HCT116 (cell line): Measurements from ENCODE around the gene C1QTNF12. TPM values are rescaled to one million over a fixed set of nuclear protein-coding genes. Genes with fewer than 3 reads are reported as not detected.

Experiments
- ATAC-seq: fragments of 200-7000 bp; cut with Tn5 transposase; 2 replicates; pipeline ENCODE4 v1.9.1; 2020; ENCODE audit warnings: mild to moderate bottlenecking, moderate library complexity
- BruUV-seq: library from RNA; stranded (reverse); fragments of 400-500 nt; replicated peaks from 2 replicates; lab custom pipeline; 2021; lab: Mats Ljungman, UMichigan
- CTCF ChIA-PET: fragments of 300-600 bp; sonication (Branson Sonifier 250); formaldehyde crosslinking; loops from one replicate; lab custom pipeline; 2021; ENCODE audit warnings: antibody characterized with exemption; lab: Charles Lee
- POLR2A ChIA-PET: fragments of 300-600, 350-600 bp; sonication (Branson Sonifier 250); formaldehyde crosslinking; loops from one replicate; lab custom pipeline; 2021; ENCODE audit warnings: antibody characterized with exemption; lab: Charles Lee
- RAD21 ChIA-PET, 2 experiments: fragments of 300-600 bp; sonication (Branson Sonifier 250); formaldehyde crosslinking; loops; one replicate each; lab custom pipeline; 2023; ENCODE audit warnings: low total read pairs in 2 of 2; ENCODE audit not compliant: uncharacterized antibody in 2 of 2, unreplicated experiment in 2 of 2, low non-redundant PET in 1 of 2; lab: Charles Lee
- DNase-seq: peaks from one replicate; pipeline ENCODE4 v3.0.0-alpha.2; 2010; ENCODE audit warnings: low read depth, low spot score
- H2AFZ ChIP-seq: fragments of 200-600 bp; shearing (Covaris generic), sonication (generic); 2 replicates; pipeline ENCODE4 v1.6.1; 2017; ENCODE audit warnings: low read depth, mixed run types, mixed read lengths, antibody characterized with exemption, low read length; ENCODE audit not compliant: poor library complexity, severe bottlenecking
- H3K27ac ChIP-seq: 2 replicates; pipeline ENCODE4 v1.5.1; 2012; ENCODE audit warnings: low read depth, low read length
- H3K27me3 ChIP-seq: fragments of 200-600 bp; sonication (generic); 2 replicates; pipeline ENCODE4 v1.6.1; 2016; ENCODE audit warnings: mixed run types, low read length, mixed read lengths; ENCODE audit not compliant: insufficient read depth
- H3K36me3 ChIP-seq, 2 experiments: fragments of 200-500 bp in 1 of 2; fragments of 200-600 bp in 1 of 2; sonication (Bioruptor generic) in 1 of 2; sonication (generic) in 1 of 2; 2 replicates each; pipeline versions ENCODE4 v1.5.1 to v1.6.1; 2014 to 2016; ENCODE audit warnings: low read length in 2 of 2, inconsistent platforms in 1 of 2, mixed read lengths in 1 of 2, mixed run types in 1 of 2; ENCODE audit not compliant: insufficient read depth in 2 of 2, control insufficient read depth in 1 of 2
- H3K4me1 ChIP-seq, 2 experiments: fragments of 200-600 bp in 1 of 2; sonication (generic) in 1 of 2; 2 replicates each; pipeline versions ENCODE4 v1.5.1 to v1.6.1; 2012 to 2017; ENCODE audit warnings: low read length in 2 of 2, inconsistent platforms in 1 of 2, mild to moderate bottlenecking in 1 of 2, mixed read lengths in 1 of 2, mixed run types in 1 of 2, moderate library complexity in 1 of 2; ENCODE audit not compliant: insufficient read depth in 2 of 2, control insufficient read depth in 1 of 2
- H3K4me2 ChIP-seq: fragments of 200-600 bp; sonication (generic); 2 replicates; pipeline ENCODE4 v1.6.1; 2017; ENCODE audit warnings: mixed run types, low read length, mixed read lengths
- H3K4me3 ChIP-seq, 2 experiments: fragments of 200-600 bp in 1 of 2; sonication (generic) in 1 of 2; replicated peaks in 1 of 2; 2 replicates each; pipeline ENCODE4 v1.5.1; 2011 to 2016; ENCODE audit warnings: low read length in 2 of 2, control low read depth in 1 of 2, low read depth in 1 of 2, mild to moderate bottlenecking in 1 of 2, mixed read lengths in 1 of 2, mixed run types in 1 of 2
- H3K79me2 ChIP-seq: fragments of 200-600 bp; sonication (generic); 2 replicates; pipeline ENCODE4 v1.6.1; 2017; ENCODE audit warnings: mild to moderate bottlenecking, mixed run types, low read length, moderate library complexity, mixed read lengths; ENCODE audit not compliant: insufficient read depth
- H3K9ac ChIP-seq: fragments of 200-600 bp; sonication (generic); 2 replicates; pipeline ENCODE4 v1.6.1; 2016; ENCODE audit warnings: low read length, mixed read lengths
- H3K9me2 ChIP-seq: fragments of 200-600 bp; sonication (generic), shearing (Covaris generic); 2 replicates; pipeline ENCODE4 v1.6.1; 2017; ENCODE audit warnings: mixed run types, mild to moderate bottlenecking, moderate library complexity; ENCODE audit not compliant: insufficient read depth
- H3K9me3 ChIP-seq, 2 experiments: fragments of 200-500 bp in 1 of 2; fragments of 200-600 bp in 1 of 2; sonication (Bioruptor generic) in 1 of 2; sonication (generic) in 1 of 2; 2 replicates each; pipeline ENCODE4 v1.6.1; 2014 to 2017; ENCODE audit warnings: low read length in 2 of 2, mixed read lengths in 2 of 2, inconsistent platforms in 1 of 2, low read depth in 1 of 2, mild to moderate bottlenecking in 1 of 2, mixed run types in 1 of 2, moderate library complexity in 1 of 2; ENCODE audit not compliant: control insufficient read depth in 1 of 2, insufficient read depth in 1 of 2
- H4K20me1 ChIP-seq: fragments of 200-600 bp; sonication (generic), shearing (Covaris generic); 2 replicates; pipeline ENCODE4 v1.6.1; 2017; ENCODE audit warnings: mixed run types, mild to moderate bottlenecking, moderate library complexity; ENCODE audit not compliant: insufficient read depth
- CEBPB ChIP-seq: IDR thresholded peaks from 2 replicates; pipeline ENCODE4 v1.6.1; 2012; ENCODE audit warnings: low read depth
- EGR1 ChIP-seq: IDR thresholded peaks from 2 replicates; pipeline ENCODE4 v1.6.1; 2012; ENCODE audit warnings: low read depth
- ELF1 ChIP-seq: IDR thresholded peaks from 2 replicates; pipeline ENCODE4 v1.6.1; 2012; ENCODE audit warnings: low read depth, borderline replicate concordance
- EZH2 ChIP-seq: fragments of 200-600 bp; sonication (generic); IDR thresholded peaks from 2 replicates; pipeline ENCODE4 v1.6.1; 2017; ENCODE audit warnings: antibody characterized with exemption, mixed run types
- FOSL1 ChIP-seq: IDR thresholded peaks from 2 replicates; pipeline ENCODE4 v1.6.1; 2012; ENCODE audit warnings: low read depth
- POLR2A ChIP-seq: IDR thresholded peaks from 2 replicates; pipeline ENCODE4 v1.7.0; 2011; ENCODE audit warnings: borderline replicate concordance; ENCODE audit not compliant: insufficient read depth, insufficient read length; ENCODE audit errors: extremely low read depth
- ZFX ChIP-seq: fragments of 450-650 bp; IDR thresholded peaks from 2 replicates; pipeline ENCODE4 v1.6.1; 2017
- intact Hi-C: fragments of 100-400 bp; cut with micrococcal nuclease; formaldehyde crosslinking; loops from 2 replicates; pipeline ENCODE4 v1.10.0; 2022
- total RNA-seq: library from RNA; stranded (reverse); gene quantifications from one replicate; pipeline ENCODE4 v1.2.1, GENCODE V29; 2021; ENCODE audit not compliant: unreplicated experiment
- TF ChIP-seq, protein P1 (sequence below), 3 experiments: fragments of 200-600 bp in 1 of 3; sonication (generic) in 1 of 3; IDR thresholded peaks in 2 of 3; conservative IDR thresholded peaks in 1 of 3; 2 replicates each; pipeline ENCODE4 v1.5.1; 2012 to 2017; ENCODE audit warnings: low read depth in 2 of 3, low read length in 2 of 3, antibody characterized with exemption in 1 of 3, borderline replicate concordance in 1 of 3, control low read depth in 1 of 3, mild to moderate bottlenecking in 1 of 3, mixed read lengths in 1 of 3, mixed run types in 1 of 3, moderate library complexity in 1 of 3; ENCODE audit not compliant: insufficient read depth in 1 of 3
- TF ChIP-seq, protein P2 (sequence below): IDR thresholded peaks from 2 replicates; pipeline ENCODE4 v1.6.1; 2011; ENCODE audit warnings: mild to moderate bottlenecking, low read length, moderate library complexity; ENCODE audit not compliant: insufficient replicate concordance; ENCODE audit errors: extremely low read depth

The C1QTNF12 gene
- total RNA-seq, 1 experiment from 2014 or later: 6.9 TPM

- TF ChIP-seq, protein P1, sequence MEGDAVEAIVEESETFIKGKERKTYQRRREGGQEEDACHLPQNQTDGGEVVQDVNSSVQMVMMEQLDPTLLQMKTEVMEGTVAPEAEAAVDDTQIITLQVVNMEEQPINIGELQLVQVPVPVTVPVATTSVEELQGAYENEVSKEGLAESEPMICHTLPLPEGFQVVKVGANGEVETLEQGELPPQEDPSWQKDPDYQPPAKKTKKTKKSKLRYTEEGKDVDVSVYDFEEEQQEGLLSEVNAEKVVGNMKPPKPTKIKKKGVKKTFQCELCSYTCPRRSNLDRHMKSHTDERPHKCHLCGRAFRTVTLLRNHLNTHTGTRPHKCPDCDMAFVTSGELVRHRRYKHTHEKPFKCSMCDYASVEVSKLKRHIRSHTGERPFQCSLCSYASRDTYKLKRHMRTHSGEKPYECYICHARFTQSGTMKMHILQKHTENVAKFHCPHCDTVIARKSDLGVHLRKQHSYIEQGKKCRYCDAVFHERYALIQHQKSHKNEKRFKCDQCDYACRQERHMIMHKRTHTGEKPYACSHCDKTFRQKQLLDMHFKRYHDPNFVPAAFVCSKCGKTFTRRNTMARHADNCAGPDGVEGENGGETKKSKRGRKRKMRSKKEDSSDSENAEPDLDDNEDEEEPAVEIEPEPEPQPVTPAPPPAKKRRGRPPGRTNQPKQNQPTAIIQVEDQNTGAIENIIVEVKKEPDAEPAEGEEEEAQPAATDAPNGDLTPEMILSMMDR (IDR thresholded peaks at IDR 0.05 in 2 of 3, conservative IDR thresholded peaks at IDR 0.05 in 1 of 3; ENCODE audit: borderline replicate concordance in 1 of 3, insufficient read depth in 1 of 3, low read depth in 2 of 3, low read length in 2 of 3): no peak
- no peak for TF ChIP-seq ELF1
- no peak for TF ChIP-seq ZFX
- no peak for TF ChIP-seq FOSL1
- no peak for TF ChIP-seq CEBPB
These were observed 9.3 kb downstream of the C1QTNF12 start (continued) for GRCh38 chr1:1236945-1237873.

GRCh38 chr1:1236176-1236763, 10.3 kb downstream of the C1QTNF12 start:
- Histone ChIP-seq H3K9me3 (no peaks in the 10 kb centered on the region), H3K9me2 (no peaks in the 10 kb centered on the region), H2AFZ (no peak overlapping the region), H3K4me1 (peaks cover 9 to 30% of the 10 kb centered on the region in 2 experiments; a peak in 3 of 4 replicates), H3K27ac (peak overlapping the region; percentile 6; the same call in 1 of the 2 replicates), H4K20me1 (no peaks in the 10 kb centered on the region), H3K4me3 (no peak overlapping the region), H3K9ac (no peak overlapping the region), H3K79me2 (peaks cover 24% of the 10 kb centered on the region), H3K36me3 (no peaks in the 10 kb centered on the region), H3K4me2 (no peak overlapping the region), H3K27me3 (no peaks in the 10 kb centered on the region)
- BruUV-seq: no TSS peak
- RAD21 ChIA-PET: no interaction called here
- TF ChIP-seq POLR2A (peak; percentile 23), CEBPB (no peak), EGR1 (no peak), EZH2 (no peak)
- TF ChIP-seq, protein P2, sequence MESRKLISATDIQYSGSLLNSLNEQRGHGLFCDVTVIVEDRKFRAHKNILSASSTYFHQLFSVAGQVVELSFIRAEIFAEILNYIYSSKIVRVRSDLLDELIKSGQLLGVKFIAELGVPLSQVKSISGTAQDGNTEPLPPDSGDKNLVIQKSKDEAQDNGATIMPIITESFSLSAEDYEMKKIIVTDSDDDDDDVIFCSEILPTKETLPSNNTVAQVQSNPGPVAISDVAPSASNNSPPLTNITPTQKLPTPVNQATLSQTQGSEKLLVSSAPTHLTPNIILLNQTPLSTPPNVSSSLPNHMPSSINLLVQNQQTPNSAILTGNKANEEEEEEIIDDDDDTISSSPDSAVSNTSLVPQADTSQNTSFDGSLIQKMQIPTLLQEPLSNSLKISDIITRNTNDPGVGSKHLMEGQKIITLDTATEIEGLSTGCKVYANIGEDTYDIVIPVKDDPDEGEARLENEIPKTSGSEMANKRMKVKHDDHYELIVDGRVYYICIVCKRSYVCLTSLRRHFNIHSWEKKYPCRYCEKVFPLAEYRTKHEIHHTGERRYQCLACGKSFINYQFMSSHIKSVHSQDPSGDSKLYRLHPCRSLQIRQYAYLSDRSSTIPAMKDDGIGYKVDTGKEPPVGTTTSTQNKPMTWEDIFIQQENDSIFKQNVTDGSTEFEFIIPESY: no peak
- CTCF ChIA-PET: no interaction called here
- DNase-seq (no peak), ATAC-seq (no peak)
- intact Hi-C loops: no loop called here
- POLR2A ChIA-PET: no interaction called here
